Spinal cord (tissue), 10 donors: ENCODE results near the gene DGCR8. TPM values are rescaled to one million over a fixed set of nuclear protein-coding genes. Genes with fewer than 3 reads are reported as not detected.

Source experiments
- DNase-seq, 6 donors: peaks; one replicate each; pipeline versions ENCODE4 v3.0.0 to v3.0.0-alpha.2; 2013 to 2015; ENCODE audit warnings: low spot score in 6 of 6, low read depth in 4 of 6
- H3K27ac ChIP-seq: one replicate; pipeline ENCODE4 v1.5.1; 2013; ENCODE audit warnings: low read depth, low read length, control low read depth
- H3K27me3 ChIP-seq: one replicate; pipeline ENCODE4 v1.6.1; 2013; ENCODE audit warnings: low read length; ENCODE audit not compliant: control insufficient read depth, insufficient read depth
- H3K36me3 ChIP-seq: one replicate; pipeline ENCODE4 v1.6.1; 2013; ENCODE audit warnings: low read length; ENCODE audit not compliant: control insufficient read depth, insufficient read depth
- H3K4me1 ChIP-seq: one replicate; pipeline ENCODE4 v1.6.1; 2013; ENCODE audit warnings: low read length; ENCODE audit not compliant: control insufficient read depth, insufficient read depth
- H3K4me3 ChIP-seq: one replicate; pipeline ENCODE4 v1.5.1; 2013; ENCODE audit warnings: low read depth, low read length, control low read depth
- H3K9me3 ChIP-seq: one replicate; pipeline ENCODE4 v1.6.1; 2013; ENCODE audit warnings: low read length; ENCODE audit not compliant: control insufficient read depth, insufficient read depth
- WGBS: methylation state at CpG from one replicate; pipeline ENCODE4 v1.1.5; 2013; ENCODE audit warnings: missing lambda C conversion rate; ENCODE audit not compliant: insufficient coverage; 5-methylcytosine and 5-hydroxymethylcytosine counted together
- polyA plus RNA-seq, 2 donors: library from polyadenylated mRNA; unstranded; fragments of 120-200 nt; gene quantifications; one replicate each; pipeline ENCODE4 v1.2.1, GENCODE V29; 2013; ENCODE audit not compliant: insufficient read length in 2 of 2
- total RNA-seq, 2 donors: library from RNA; depleted of rRNA in 1 of 2; stranded (reverse); fragments of 120-200 nt in 1 of 2; fragments of >200 nt in 1 of 2; gene quantifications; one replicate each; pipeline versions ENCODE4 v1.2.3 to v1.2.4, GENCODE V29; 2013 to 2014
- donor health status: healthy.

The DGCR8 gene
- total and polyA plus RNA-seq, 4 donors, result 20.7 to 58.7 (median 39.0) TPM

- H3K9me3 ChIP-seq, result no peaks in the 10 kb centered on the region
- peaks cover 97% of the 10 kb centered on the region for H3K36me3 ChIP-seq
These were observed 62.9 kb downstream of the DGCR8 start for GRCh38 chr22:20142711-20143621.

DNA sequence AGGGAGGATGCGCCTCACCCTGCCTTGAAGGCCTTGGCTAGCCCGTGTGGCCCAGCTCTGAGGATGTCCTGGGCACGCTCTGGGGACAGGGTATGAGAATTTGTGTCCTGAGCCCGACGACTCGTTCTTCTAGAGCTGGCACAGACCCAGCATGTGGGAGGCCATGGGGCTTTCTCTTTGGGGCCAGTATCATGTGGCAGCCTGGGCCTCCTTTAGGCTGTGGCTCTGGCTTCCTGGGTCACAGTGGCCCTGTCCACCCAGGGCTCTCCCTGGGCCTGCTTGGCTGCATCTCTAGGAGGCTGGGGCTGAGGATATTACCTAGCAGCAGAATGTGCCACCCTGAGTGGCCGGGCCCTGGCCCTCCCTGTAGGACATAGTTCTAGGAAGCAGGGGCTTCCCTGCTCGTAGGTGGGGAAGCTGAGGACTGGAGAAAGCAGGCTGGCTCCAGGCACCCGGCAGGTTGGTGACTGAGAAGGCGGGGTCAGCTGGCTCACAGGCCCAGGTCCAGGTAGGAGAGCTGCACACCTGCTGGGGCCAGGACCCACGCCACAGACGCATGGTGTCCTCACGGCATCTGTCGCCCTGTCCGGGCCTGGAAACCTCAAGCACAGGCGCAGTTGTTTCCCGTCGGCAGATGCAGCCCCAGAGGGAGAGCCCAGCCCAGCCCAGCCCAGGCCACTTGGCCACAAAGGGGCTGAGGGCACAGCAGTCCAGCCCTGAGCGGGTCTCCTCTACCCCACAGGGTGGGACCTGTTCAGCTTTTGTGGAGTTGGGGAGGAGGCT, 64.0 kb downstream of the DGCR8 start:
- peaks cover 95% of the 10 kb centered on the region for H3K36me3 ChIP-seq
- 89% methylated on average over 18 of the region's 19 CpGs for WGBS
- H3K4me1 ChIP-seq, result no peaks in the 10 kb centered on the region
- no peak overlapping the region for H3K27ac ChIP-seq
- H3K27me3 ChIP-seq, result no peaks in the 10 kb centered on the region
- H3K9me3 ChIP-seq, result no peaks in the 10 kb centered on the region
- H3K4me3 ChIP-seq, result no peak overlapping the region
- no peak for DNase-seq

More at GRCh38 chr22:20142711-20143621, 62.9 kb downstream of the DGCR8 start:
- no peak overlapping the region for H3K4me3 ChIP-seq
- WGBS, result 91% methylated on average over 65 of the region's 65 CpGs
- H3K27me3 ChIP-seq, result no peaks in the 10 kb centered on the region
- no peak overlapping the region for H3K27ac ChIP-seq
- H3K4me1 ChIP-seq, result peaks cover 9% of the 10 kb centered on the region
- DNase-seq, result no peak

GRCh38 chr22:20145206-20145831, 65.3 kb downstream of the DGCR8 start:
- Histone ChIP-seq H3K4me1 (no peaks in the 10 kb centered on the region), H3K9me3 (no peaks in the 10 kb centered on the region), H3K27ac (no peak overlapping the region), H3K36me3 (peaks cover 87% of the 10 kb centered on the region), H3K27me3 (no peaks in the 10 kb centered on the region), H3K4me3 (no peak overlapping the region)
- DNase-seq, result no peak
- WGBS, result 89% methylated on average over 22 of the region's 22 CpGs

DNA sequence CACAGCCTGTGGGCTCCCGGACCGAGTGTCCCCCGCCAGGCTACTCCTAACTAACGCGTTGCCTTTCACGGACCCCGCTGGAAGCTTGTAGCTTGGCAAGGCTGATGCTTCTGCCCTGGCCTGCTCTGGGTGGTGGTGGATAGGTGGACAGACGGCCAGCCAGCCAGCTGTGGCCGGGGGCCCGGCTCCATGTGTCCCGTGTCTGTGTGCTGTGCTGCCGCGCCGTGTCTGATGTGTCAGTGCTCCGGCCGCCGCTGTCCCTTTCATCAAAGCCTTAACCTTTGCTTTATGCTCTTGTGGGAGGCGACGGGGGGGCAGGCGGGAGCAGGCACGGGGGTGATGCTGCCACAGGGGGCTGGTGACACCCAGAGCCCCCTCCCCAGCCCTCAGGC, 65.8 kb downstream of the DGCR8 start:
- no peak for DNase-seq
- Histone ChIP-seq H3K9me3 (no peaks in the 10 kb centered on the region), H3K27ac (no peak overlapping the region), H3K4me1 (no peaks in the 10 kb centered on the region), H3K36me3 (peaks cover 82% of the 10 kb centered on the region), H3K27me3 (no peaks in the 10 kb centered on the region), H3K4me3 (no peak overlapping the region)
- 63% methylated on average over 11 of the region's 21 CpGs for WGBS

- WGBS, result 86% methylated on average over 22 of the region's 22 CpGs
- H3K27me3 ChIP-seq, result no peaks in the 10 kb centered on the region
- no peak for DNase-seq
- H3K36me3 ChIP-seq, result peaks cover 73% of the 10 kb centered on the region
- no peak overlapping the region for H3K4me3 ChIP-seq
- H3K27ac ChIP-seq, result no peak overlapping the region
- H3K9me3 ChIP-seq, result no peaks in the 10 kb centered on the region
- H3K4me1 ChIP-seq, result no peaks in the 10 kb centered on the region
These were observed 66.7 kb downstream of the DGCR8 start for GRCh38 chr22:20146777-20147176.

- Histone ChIP-seq H3K27ac (no peak overlapping the region), H3K4me3 (no peak overlapping the region), H3K27me3 (no peaks in the 10 kb centered on the region), H3K36me3 (peaks cover 70% of the 10 kb centered on the region), H3K4me1 (no peaks in the 10 kb centered on the region), H3K9me3 (no peaks in the 10 kb centered on the region)
- DNase-seq, result no peak
- 85% methylated on average over 9 of the region's 14 CpGs for WGBS
These were observed 67.4 kb downstream of the DGCR8 start for GRCh38 chr22:20147237-20147988.

- H3K4me1 ChIP-seq, result no peaks in the 10 kb centered on the region
- no peaks in the 10 kb centered on the region for H3K9me3 ChIP-seq
- H3K4me3 ChIP-seq, result no peak overlapping the region
- no peak overlapping the region for H3K27ac ChIP-seq
- DNase-seq, result no peak
- 80% methylated on average over 18 of the region's 18 CpGs for whole genome bisulfite sequencing
- H3K27me3 ChIP-seq, result no peaks in the 10 kb centered on the region
- H3K36me3 ChIP-seq, result peaks cover 64% of the 10 kb centered on the region
These were observed 68.4 kb downstream of the DGCR8 start for GRCh38 chr22:20148414-20148813.

DNA sequence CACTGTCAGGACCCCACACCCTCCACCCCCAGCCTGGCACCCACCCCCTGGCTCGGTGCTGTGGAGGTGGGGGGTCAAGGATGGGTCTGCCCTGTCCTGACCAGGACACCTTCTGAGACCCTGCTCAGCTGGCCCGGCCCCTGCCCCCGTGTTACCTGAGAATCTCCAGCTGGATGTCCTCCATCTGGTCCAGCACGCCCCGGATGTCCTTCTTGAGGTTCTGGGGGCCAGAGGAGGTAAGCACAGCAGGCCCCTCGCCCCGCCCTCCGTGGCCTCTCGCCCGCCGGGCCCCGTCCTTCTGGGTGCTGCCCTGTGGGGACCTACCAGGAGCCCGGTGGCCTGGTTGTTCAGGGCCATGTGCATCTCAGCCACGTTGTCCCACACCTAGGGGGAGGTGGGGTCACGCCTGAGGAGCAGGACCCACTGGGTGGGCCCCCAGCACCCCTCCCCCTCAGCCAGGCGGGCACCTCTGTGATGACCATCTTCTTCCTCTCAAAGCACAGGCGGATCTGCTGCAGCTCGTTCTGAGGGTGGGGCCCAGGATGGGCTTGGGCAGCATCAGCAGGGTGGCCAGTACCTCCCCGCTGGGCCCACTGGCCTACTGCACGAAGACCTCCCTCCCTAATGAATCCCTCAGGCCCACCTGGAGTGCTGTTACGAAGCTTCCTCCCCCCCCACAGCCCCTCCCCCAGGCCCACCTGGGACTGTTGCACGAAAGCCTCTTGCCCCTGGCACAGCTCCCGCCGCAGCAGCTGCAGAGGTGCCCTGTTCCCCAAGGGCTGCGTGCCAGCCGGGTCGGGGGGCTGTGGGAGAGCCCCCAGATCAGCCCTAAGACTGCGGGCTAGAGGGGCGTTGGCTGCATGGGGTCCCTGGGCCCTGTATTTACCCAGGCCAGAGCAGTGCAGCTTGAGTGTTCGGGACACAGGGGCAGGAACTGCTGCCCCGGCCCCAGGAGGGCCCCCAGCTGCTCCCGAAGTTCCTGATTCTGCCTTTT, 69.5 kb downstream of the DGCR8 start:
- WGBS, result 74% methylated on average over 27 of the region's 32 CpGs
- H3K36me3 ChIP-seq, result peaks cover 53% of the 10 kb centered on the region
- no peak for DNase-seq
- no peak overlapping the region for H3K4me3 ChIP-seq
- H3K9me3 ChIP-seq, result no peaks in the 10 kb centered on the region
- H3K27me3 ChIP-seq, result no peaks in the 10 kb centered on the region
- no peak overlapping the region for H3K27ac ChIP-seq
- H3K4me1 ChIP-seq, result peaks cover 7% of the 10 kb centered on the region
